BLaER1 treated with 17β-estradiol and CSF1 and Interleukin-3, amounts not matched to agents 10 nM and 100 nM (cell line): ENCODE results near the gene WRAP53.

Experiments
- H3K27ac ChIP-seq, 11 experiments: shearing (Covaris generic); formaldehyde crosslinking; 2 replicates each; pipeline ENCODE4 v1.8.1; 2022
- H3K27me3 ChIP-seq, 11 experiments: shearing (Covaris generic); formaldehyde crosslinking; 2 replicates each; pipeline ENCODE4 v1.8.1; 2022
- H3K36me3 ChIP-seq, 11 experiments: shearing (Covaris generic); formaldehyde crosslinking; 2 replicates each; pipeline ENCODE4 v1.8.1; 2022
- H3K4me1 ChIP-seq, 10 experiments: shearing (Covaris generic); formaldehyde crosslinking; 2 replicates each; pipeline ENCODE4 v1.8.1; 2022
- H3K4me2 ChIP-seq, 11 experiments: shearing (Covaris generic); formaldehyde crosslinking; 2 replicates each; pipeline ENCODE4 v1.8.1; 2022
- H3K4me3 ChIP-seq, 10 experiments: shearing (Covaris generic); formaldehyde crosslinking; 2 replicates each; pipeline ENCODE4 v1.8.1; 2022
- H3K9ac ChIP-seq, 11 experiments: shearing (Covaris generic); formaldehyde crosslinking; 2 replicates each; pipeline ENCODE4 v1.8.1; 2022
- H3K9me3 ChIP-seq, 11 experiments: shearing (Covaris generic); formaldehyde crosslinking; replicated peaks in 1 of 11; 2 replicates each; pipeline ENCODE4 v1.8.1; 2022
- H4K20me1 ChIP-seq, 11 experiments: shearing (Covaris generic); formaldehyde crosslinking; 2 replicates each; pipeline ENCODE4 v1.8.1; 2022
- Cebpa-rat ChIP-seq, 11 experiments: shearing (Covaris generic); IDR thresholded peaks; 2 replicates each; pipeline ENCODE4 v1.8.1; 2022

Gene WRAP53

DNA sequence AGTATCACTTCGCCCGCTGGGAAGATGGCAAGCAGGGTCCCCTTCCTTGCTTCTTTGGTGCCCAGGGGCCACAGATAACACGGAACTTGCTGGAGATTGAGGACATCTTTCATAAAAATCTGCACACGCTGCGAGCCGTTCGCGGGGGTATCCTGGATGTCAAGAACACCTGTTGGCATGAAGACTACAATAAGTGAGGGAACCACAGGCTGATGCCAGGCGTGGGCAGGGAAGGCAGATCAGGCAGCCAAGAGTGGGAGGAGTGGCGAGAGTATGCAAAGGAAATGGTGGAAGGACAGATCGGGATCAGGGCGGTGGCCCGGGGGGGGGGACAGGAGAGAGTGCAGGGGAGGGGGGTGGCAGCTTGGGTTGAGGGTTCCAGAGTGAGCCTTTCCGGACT, 51.5 kb downstream of the WRAP53 start:
- Histone ChIP-seq H3K9ac (no peak overlapping the region), H3K36me3 (no peaks in the 10 kb centered on the region), H3K4me2 (no peak overlapping the region), H3K9me3 (no peaks in the 10 kb centered on the region), H3K27me3 (no peaks in the 10 kb centered on the region), H3K4me3 (no peak overlapping the region), H3K4me1 (peaks cover 0 to 8% (median 0%) of the 10 kb centered on the region in 10 experiments; a peak in 3 of 20 replicates), H4K20me1 (no peaks in the 10 kb centered on the region), H3K27ac (no peak overlapping the region)
- TF ChIP-seq Cebpa-rat (IDR thresholded peaks at IDR 0.05), result no peak

DNA sequence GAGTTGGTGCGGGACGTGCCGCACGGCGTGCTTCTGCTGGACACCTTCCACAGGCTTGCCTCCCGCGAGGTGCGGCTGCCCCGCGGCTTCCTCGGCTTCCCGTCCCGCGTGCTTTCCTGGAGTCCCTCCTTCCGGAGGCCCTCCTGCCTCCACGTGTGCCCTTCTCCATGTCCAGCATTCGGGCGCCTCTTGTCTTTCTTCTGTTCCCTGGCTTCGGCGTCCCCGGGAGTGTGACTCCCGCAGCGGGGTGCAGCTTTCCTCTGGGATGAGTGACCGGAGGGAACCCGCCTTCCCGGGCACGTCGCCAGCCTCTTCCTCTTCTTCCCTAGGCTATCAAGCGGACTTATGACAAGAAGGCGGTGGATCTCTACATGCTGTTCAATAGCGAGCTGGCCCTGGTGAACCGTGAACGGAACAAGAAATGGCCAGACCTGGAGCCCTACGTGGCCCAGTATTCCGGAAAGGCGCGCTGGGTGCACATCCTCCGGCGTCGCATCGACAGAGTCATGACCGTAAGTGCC, 52.3 kb downstream of the WRAP53 start:
- Histone ChIP-seq H3K9me3 (no peaks in the 10 kb centered on the region), H3K27me3 (no peaks in the 10 kb centered on the region), H3K36me3 (no peaks in the 10 kb centered on the region), H4K20me1 (no peaks in the 10 kb centered on the region), H3K4me3 (no peak overlapping the region), H3K9ac (no peak overlapping the region), H3K4me1 (peaks cover 0 to 13% (median 2%) of the 10 kb centered on the region in 10 experiments; a peak in 11 of 20 replicates), H3K27ac (no peak overlapping the region), H3K4me2 (no peak overlapping the region)
- no peak for TF ChIP-seq Cebpa-rat (IDR thresholded peaks at IDR 0.05)

DNA sequence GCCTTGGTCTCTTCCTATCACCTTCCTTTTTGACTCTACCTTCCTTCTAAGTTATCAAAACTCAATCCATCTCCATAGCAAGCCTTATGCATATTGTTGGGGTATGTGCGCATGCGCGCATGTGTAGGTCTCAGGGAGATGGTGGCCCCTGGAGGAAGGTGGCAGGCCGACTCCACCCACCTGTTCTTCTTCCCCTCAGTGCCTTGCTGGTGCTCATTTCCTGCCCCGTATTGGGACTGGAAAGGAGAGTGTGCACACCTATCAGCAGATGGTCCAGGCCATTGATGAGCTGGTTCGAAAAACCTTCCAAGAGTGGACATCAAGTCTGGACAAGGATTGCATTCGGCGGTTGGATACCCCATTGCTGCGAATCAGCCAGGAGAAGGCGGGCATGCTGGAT, 54.5 kb downstream of the WRAP53 start:
- Histone ChIP-seq H3K27me3 (no peaks in the 10 kb centered on the region), H3K9me3 (no peaks in the 10 kb centered on the region), H3K4me3 (no peak overlapping the region), H3K27ac (no peak overlapping the region), H3K4me2 (no peak overlapping the region), H3K9ac (no peak overlapping the region), H4K20me1 (no peaks in the 10 kb centered on the region), H3K4me1 (peaks cover 0 to 25% (median 9%) of the 10 kb centered on the region in 10 experiments; a peak in 12 of 20 replicates), H3K36me3 (no peaks in the 10 kb centered on the region)
- TF ChIP-seq Cebpa-rat (IDR thresholded peaks at IDR 0.05), result no peak

DNA sequence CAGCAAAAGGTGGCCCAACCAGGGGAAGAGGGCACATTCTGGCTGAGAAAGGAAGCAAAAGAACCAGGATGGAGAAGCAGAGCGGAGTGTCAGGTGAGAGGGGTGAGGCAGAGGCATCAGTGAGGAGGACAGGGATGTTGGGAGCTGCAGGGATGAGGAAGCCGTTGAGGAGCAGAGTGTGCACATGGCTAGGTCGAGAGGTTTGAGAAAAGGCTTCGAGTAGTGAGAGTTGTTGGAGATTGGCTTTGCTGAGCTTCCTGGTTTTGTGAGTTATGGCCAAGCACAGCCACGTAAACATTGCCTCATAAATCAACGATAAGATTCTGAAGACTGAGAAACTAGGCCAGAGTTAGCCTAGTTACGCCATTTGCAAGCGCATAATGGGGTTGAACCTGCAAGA, 56.1 kb downstream of the WRAP53 start:
- H3K9ac ChIP-seq, result peak overlapping the region in 1 of 11 experiments; percentile 2; a peak in 1 of 22 replicates
- peaks cover 0 to 4% (median 0%) of the 10 kb centered on the region in 11 experiments; a peak in 5 of 22 replicates for H3K9me3 ChIP-seq
- H3K4me2 ChIP-seq, result no peak overlapping the region
- TF ChIP-seq Cebpa-rat (IDR thresholded peaks at IDR 0.05), result no peak
- H3K4me1 ChIP-seq, result peaks cover 0 to 25% (median 9%) of the 10 kb centered on the region in 10 experiments; a peak in 12 of 20 replicates
- H3K27me3 ChIP-seq, result no peaks in the 10 kb centered on the region
- no peaks in the 10 kb centered on the region for H3K36me3 ChIP-seq
- peak overlapping the region in 1 of 11 experiments; percentile 28; a peak in 1 of 22 replicates for H3K27ac ChIP-seq
- H4K20me1 ChIP-seq, result no peaks in the 10 kb centered on the region
- no peak overlapping the region for H3K4me3 ChIP-seq

DNA sequence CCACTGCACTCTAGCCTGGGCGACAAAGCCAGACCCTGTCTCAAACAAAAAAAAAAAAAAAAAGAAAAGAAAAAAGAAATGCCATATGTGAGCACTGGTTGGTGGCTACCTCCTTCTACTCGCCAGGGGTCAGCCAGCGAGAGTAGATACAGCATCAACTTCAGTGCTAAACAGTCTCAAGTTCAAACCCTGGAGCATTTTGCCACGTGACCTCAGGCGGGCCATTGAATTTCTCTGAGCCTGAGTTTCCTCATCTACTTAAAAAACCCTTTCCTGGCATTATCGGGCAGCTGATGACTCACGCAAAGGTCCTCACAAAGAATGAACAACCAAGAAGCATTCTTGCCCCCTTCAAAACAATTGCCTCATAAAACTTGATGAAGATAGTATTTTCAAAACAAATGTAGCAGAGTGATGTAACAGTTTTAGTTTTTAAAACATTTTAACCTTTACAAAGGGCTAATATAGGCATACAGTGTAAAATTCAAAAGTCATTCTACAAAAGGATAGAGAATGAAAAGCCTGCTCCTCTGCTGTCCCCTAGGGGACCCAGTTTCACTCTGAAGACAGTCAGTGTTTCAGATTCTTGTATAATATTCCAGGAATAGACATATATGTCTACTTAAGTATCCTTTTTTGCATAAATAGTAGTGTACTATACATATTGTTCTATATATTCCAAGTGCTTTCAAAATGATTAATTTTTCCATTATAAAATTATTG, 57.6 kb downstream of the WRAP53 start:
- Histone ChIP-seq H3K27me3 (no peaks in the 10 kb centered on the region), H4K20me1 (no peaks in the 10 kb centered on the region), H3K9me3 (peaks cover 8 to 19% (median 13%) of the 10 kb centered on the region in 11 experiments; a peak in 19 of 22 replicates), H3K36me3 (no peaks in the 10 kb centered on the region), H3K4me1 (peaks cover 0 to 25% (median 9%) of the 10 kb centered on the region in 10 experiments; a peak in 12 of 20 replicates), H3K4me3 (no peak overlapping the region), H3K9ac (peak overlapping the region in 1 of 11 experiments; percentile 23; a peak in 1 of 22 replicates), H3K27ac (peak overlapping the region in 3 of 11 experiments; percentile 7 to 58 (median 39); a peak in 5 of 22 replicates), H3K4me2 (peak overlapping the region in 8 of 11 experiments; percentile 3 to 57 (median 43); a peak in 14 of 22 replicates)
- TF ChIP-seq Cebpa-rat (IDR thresholded peaks at IDR 0.05), result no peak

DNA sequence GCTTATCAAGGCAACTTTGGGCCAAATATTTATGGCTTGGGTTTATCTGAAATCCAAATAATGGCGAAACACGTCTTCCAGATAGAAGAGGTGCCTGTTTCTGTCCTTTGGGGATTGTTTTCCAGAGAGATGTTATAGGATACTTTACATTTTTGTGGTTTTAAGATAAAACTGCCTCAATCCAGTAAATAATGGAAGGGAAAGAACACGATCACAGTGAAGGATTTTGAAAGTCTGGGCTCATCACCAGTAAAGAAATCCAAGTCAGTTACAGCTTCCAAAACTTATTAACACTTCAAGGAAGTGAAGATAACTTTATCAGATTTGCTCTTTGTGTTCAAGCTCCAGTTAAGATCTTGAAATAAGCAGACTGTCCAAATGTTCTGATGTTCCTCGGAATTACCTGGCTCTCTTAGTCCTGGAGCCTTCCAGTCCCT, 59.4 kb downstream of the WRAP53 start:
- H3K9ac ChIP-seq, result no peak overlapping the region
- no peak overlapping the region for H3K27ac ChIP-seq
- H3K4me2 ChIP-seq, result no peak overlapping the region

DNA sequence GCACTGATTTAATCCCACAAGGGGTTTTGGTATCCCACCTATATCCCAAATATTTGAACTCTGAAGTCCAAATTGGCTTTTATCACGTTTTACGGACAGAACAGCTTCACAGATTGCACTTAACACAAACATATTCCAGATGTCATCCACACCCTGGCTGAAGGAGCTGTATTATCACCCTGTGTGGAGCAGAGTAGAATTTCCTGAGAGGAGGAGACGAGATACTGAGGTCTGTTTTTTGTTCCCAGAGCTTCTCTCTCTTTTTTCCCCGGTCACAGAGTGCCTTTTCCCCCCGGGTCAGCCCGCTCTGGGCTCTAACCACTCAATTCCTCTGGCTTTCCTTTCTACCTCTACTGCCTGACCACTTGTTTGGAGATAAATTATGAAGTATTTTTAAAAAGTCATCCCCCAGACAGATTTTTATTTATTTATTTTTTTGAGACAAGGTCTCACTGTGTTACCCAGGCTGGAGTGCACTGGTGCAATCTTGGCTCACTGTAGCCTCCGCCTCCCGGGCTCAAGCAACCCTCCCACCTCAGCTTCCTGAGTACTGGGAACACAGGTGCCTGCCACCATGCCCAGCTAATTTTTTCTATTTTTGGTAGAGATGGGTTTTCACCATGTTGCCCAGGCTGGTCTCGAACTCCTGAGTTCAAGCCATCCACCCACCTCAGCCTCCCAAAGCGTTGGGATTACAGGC, 59.9 kb downstream of the WRAP53 start:
- Histone ChIP-seq H3K4me3 (no peak overlapping the region), H3K27me3 (no peaks in the 10 kb centered on the region), H3K4me2 (no peak overlapping the region), H3K27ac (no peak overlapping the region), H3K36me3 (no peaks in the 10 kb centered on the region), H3K4me1 (peaks cover 0 to 25% (median 9%) of the 10 kb centered on the region in 10 experiments; a peak in 12 of 20 replicates), H3K9me3 (peaks cover 8 to 23% (median 13%) of the 10 kb centered on the region in 11 experiments; a peak in 19 of 22 replicates), H4K20me1 (no peaks in the 10 kb centered on the region), H3K9ac (no peak overlapping the region)
- TF ChIP-seq Cebpa-rat (IDR thresholded peaks at IDR 0.05), result no peak

More for the DNA sequence above, 59.4 kb downstream of the WRAP53 start:
- Histone ChIP-seq H4K20me1 (no peaks in the 10 kb centered on the region), H3K27me3 (no peaks in the 10 kb centered on the region), H3K36me3 (no peaks in the 10 kb centered on the region), H3K4me1 (peaks cover 0 to 25% (median 9%) of the 10 kb centered on the region in 10 experiments; a peak in 12 of 20 replicates), H3K9me3 (peaks cover 8 to 23% (median 13%) of the 10 kb centered on the region in 11 experiments; a peak in 19 of 22 replicates), H3K4me3 (no peak overlapping the region)
- TF ChIP-seq Cebpa-rat (IDR thresholded peaks at IDR 0.05), result no peak

DNA sequence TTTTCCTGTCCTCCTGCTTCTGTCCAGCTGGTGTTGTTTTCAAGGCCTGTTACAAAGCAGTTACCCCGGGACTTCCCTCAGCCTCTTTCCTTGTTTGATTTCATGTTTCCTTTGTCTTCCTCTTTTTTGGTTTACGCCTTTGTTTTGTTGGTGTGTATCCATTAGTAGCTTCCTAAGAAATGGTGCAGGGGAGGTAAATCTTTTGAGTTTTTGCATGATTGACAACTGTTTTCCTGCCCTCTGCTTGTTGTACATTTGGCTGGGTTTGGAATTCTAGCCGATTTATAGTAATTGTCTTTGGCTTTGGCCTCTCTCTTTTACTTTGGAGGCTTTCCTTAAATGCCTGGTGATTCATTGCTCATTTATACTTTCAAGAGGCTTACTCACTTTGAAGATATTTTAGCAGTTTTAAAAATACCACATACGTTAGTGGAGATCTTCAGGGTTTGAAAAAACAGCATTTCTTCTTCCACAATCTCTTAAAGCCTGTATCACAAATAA, 62.1 kb downstream of the WRAP53 start:
- no peak overlapping the region for H3K4me3 ChIP-seq
- TF ChIP-seq Cebpa-rat (IDR thresholded peaks at IDR 0.05), result no peak
- no peak overlapping the region for H3K4me2 ChIP-seq
- H3K27ac ChIP-seq, result no peak overlapping the region
- no peaks in the 10 kb centered on the region for H4K20me1 ChIP-seq
- no peak overlapping the region for H3K9ac ChIP-seq
- peaks cover 8 to 23% (median 13%) of the 10 kb centered on the region in 11 experiments; a peak in 19 of 22 replicates for H3K9me3 ChIP-seq
- H3K4me1 ChIP-seq, result peaks cover 0 to 19% (median 9%) of the 10 kb centered on the region in 10 experiments; a peak in 12 of 20 replicates
- H3K27me3 ChIP-seq, result no peaks in the 10 kb centered on the region
- H3K36me3 ChIP-seq, result no peaks in the 10 kb centered on the region
